ENCODE results near the gene IFNB1. TPM values are rescaled to one million over a fixed set of nuclear protein-coding genes. Genes with fewer than 3 reads are reported as not detected.

IFNB1 gene
- total RNA-seq: not detected
- not detected for polyA plus RNA-seq
- long read RNA-seq, donor 1: 0 reads
- long read RNA-seq, donor 2: 0 reads

DNA sequence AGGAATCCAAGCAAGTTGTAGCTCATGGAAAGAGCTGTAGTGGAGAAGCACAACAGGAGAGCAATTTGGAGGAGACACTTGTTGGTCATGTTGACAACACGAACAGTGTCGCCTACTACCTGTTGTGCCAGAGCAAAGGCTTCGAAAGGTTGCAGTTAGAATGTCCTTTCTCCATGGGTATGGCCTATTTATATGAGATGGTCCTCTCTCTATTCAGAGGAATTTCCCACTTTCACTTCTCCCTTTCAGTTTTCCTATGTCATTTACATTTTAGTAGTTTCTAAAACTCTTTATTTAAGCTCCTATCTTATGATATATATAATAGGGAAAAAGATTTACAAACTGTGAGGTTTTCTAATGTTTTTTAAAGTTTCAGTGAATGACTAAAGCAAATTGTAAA lies at the start of gene IFNB1:
TSS of gene IFNB1 (minus strand) at position 162 of the 400 bp plus-strand sequence. CDS start at position 89, 73 bp downstream.
- TF ChIP-seq POLR2AphosphoS5 (IDR thresholded peaks at IDR 0.05) (no peak), POLR2A (IDR thresholded peaks at IDR 0.05) (no peak)
- TF ChIP-seq, protein P1, sequence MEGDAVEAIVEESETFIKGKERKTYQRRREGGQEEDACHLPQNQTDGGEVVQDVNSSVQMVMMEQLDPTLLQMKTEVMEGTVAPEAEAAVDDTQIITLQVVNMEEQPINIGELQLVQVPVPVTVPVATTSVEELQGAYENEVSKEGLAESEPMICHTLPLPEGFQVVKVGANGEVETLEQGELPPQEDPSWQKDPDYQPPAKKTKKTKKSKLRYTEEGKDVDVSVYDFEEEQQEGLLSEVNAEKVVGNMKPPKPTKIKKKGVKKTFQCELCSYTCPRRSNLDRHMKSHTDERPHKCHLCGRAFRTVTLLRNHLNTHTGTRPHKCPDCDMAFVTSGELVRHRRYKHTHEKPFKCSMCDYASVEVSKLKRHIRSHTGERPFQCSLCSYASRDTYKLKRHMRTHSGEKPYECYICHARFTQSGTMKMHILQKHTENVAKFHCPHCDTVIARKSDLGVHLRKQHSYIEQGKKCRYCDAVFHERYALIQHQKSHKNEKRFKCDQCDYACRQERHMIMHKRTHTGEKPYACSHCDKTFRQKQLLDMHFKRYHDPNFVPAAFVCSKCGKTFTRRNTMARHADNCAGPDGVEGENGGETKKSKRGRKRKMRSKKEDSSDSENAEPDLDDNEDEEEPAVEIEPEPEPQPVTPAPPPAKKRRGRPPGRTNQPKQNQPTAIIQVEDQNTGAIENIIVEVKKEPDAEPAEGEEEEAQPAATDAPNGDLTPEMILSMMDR (IDR thresholded peaks at IDR 0.05 in 8 of 11, conservative IDR thresholded peaks at IDR 0.05 in 3 of 11): no peak
- H3K9me3 ChIP-seq: no peaks in the 10 kb centered on the region
- no peak within 1 kb of the TSS for H3K4me3 ChIP-seq
- H3K27ac ChIP-seq: no peak within 1 kb of the TSS
- WGBS, 5 donors: 81 to 95% (median 83%) methylated on average over 3 of the region's 3 CpGs
- DNase-seq: no peak
- peaks cover 0 to 11% (median 4%) of the 10 kb centered on the region in 6 donors for H3K4me1 ChIP-seq
- no peaks in the 10 kb centered on the region for H3K36me3 ChIP-seq
- peaks cover 0 to 5% (median 0%) of the 10 kb centered on the region in 7 donors for H3K27me3 ChIP-seq (replicated peaks in 1 of 7)
- intact Hi-C loops (cut with DNase I; ENCODE audit: low total_unique reads): no loop called here

DNA sequence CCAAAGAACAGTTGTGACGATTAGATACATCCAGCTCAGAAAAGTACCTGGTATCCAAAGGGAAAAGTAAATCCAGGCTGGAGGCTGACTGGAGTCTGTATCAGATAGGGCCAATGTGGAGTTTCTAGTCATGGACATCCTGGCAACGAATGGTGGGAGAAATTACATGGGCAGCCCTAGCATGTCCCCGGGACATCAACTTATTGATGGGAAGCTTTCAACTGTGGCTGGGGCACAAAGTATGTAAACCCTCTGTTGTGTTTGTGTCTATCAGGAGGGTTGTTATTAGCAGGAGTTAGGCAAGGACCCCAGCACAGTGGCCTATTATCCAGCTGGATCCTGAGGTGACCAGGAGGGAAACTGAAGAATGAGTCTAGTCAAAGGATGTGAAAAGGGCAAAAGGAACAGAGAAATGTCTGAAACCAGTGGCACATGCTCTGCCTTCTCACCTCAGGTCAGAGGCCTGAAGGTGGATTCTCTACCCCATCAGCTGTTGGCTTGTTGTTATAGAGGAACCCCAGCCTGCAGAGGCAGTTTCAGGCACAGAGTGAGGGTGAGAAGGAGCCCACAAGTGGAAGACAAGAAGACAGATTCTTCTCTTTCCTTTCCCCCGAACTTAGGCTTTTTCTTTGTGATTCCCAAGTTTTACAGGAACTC lies 44.0 kb upstream of the IFNB1 start:
- Histone ChIP-seq H3K9me3 (no peaks in the 10 kb centered on the region), H3K27ac (no peak overlapping the region), H3K4me1 (peaks cover 0 to 12% (median 2%) of the 10 kb centered on the region in 6 donors), H3K27me3 (replicated peaks in 1 of 7) (peaks cover 0 to 8% (median 0%) of the 10 kb centered on the region in 7 donors), H3K4me3 (no peak overlapping the region), H3K36me3 (no peaks in the 10 kb centered on the region)
- intact Hi-C loops (cut with DNase I; ENCODE audit: low total_unique reads): no loop called here
- WGBS, 5 donors: 78 to 93% (median 89%) methylated on average over 4 of the region's 4 CpGs
- DNase-seq: no peak
- TF ChIP-seq POLR2AphosphoS5 (IDR thresholded peaks at IDR 0.05): no peak
- TF ChIP-seq, protein P1 (IDR thresholded peaks at IDR 0.05 in 8 of 11, conservative IDR thresholded peaks at IDR 0.05 in 3 of 11): no peak
- TF ChIP-seq POLR2A (IDR thresholded peaks at IDR 0.05): no peak

DNA sequence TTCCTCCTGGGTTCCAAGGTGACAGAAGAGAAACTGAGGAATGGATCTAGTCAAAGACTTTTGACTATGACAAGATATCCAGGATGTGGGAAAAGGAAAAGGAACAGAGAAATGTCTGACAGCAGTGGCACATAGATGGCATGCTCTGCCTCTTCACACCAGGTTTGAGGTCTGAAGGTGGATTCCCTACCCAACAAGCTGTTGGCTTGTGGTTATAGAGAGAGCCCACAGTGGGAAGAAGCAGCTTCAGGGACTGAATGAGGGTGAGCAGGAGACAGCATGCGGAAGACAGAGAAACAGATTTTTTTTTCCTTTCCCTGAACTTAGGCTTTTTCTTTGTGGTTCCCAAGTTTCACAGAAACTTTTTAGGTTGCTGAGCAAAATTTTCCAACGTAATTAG lies 43.3 kb upstream of the IFNB1 start:
- Histone ChIP-seq H3K4me1 (peaks cover 0 to 12% (median 2%) of the 10 kb centered on the region in 6 donors), H3K4me3 (no peak overlapping the region), H3K9me3 (no peaks in the 10 kb centered on the region), H3K36me3 (no peaks in the 10 kb centered on the region), H3K27me3 (replicated peaks in 1 of 7) (peaks cover 0 to 2% (median 0%) of the 10 kb centered on the region in 7 donors), H3K27ac (no peak overlapping the region)
- intact Hi-C loops (cut with DNase I; ENCODE audit: low total_unique reads): no loop called here
- no peak for DNase-seq
- TF ChIP-seq, protein P1 (IDR thresholded peaks at IDR 0.05 in 8 of 11, conservative IDR thresholded peaks at IDR 0.05 in 3 of 11): no peak
- TF ChIP-seq POLR2A (IDR thresholded peaks at IDR 0.05) (no peak), POLR2AphosphoS5 (IDR thresholded peaks at IDR 0.05) (no peak)
- 57 to 81% (median 77%) methylated on average over 2 of the region's 2 CpGs for WGBS, 5 donors

DNA sequence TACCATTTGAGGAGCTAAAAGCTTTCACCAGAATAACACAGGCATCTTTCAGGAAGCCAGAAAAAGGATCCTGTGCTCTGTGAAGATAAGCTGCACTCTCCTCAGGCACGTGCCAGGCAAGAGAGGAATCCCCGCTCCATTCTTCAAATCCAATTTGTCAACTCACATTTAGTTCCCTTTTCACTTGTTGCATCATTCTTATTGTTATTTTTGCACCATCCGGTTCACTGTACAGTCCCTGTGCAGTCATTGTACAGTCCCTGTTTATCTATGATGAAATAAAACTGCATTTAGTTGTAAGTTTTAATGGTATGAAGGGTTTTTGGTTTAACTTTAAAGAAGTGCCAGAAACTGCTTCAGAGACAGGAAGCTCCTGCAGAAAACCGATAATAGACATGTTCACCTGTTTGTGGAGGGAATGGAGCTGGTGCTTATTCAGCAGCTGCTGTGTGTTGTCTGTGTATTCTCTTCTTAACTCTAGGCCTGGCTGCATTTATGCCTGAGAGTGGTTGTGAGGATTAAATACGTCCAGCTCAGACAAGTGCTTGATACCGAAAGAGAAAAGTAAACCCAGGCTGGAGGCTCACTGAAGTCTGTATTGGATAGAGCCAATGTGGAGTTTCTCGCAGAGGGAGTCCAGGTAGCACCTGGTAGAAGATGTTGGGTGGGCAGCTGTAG lies 41.5 kb upstream of the IFNB1 start:
- 39 to 53% (median 50%) methylated on average over 7 of the region's 7 CpGs for WGBS, 5 donors
- H3K27ac ChIP-seq: peak overlapping the region in 1 of 8 donors; percentile 48
- no peak overlapping the region for H3K4me3 ChIP-seq
- DNase-seq: no peak
- peaks cover 0 to 12% (median 2%) of the 10 kb centered on the region in 6 donors for H3K4me1 ChIP-seq
- H3K9me3 ChIP-seq: no peaks in the 10 kb centered on the region
- no peak for TF ChIP-seq POLR2AphosphoS5 (IDR thresholded peaks at IDR 0.05)
- TF ChIP-seq, protein P1 (IDR thresholded peaks at IDR 0.05 in 8 of 11, conservative IDR thresholded peaks at IDR 0.05 in 3 of 11): no peak
- no peak for TF ChIP-seq POLR2A (IDR thresholded peaks at IDR 0.05)
- intact Hi-C loops (cut with DNase I; ENCODE audit: low total_unique reads): no loop called here
- H3K36me3 ChIP-seq: no peaks in the 10 kb centered on the region
- no peaks in the 10 kb centered on the region for H3K27me3 ChIP-seq (replicated peaks in 1 of 7)

All from spleen (tissue), 13 donors.